ENCODE results near the gene SLFN5.

- TF ChIP-seq, protein P1, sequence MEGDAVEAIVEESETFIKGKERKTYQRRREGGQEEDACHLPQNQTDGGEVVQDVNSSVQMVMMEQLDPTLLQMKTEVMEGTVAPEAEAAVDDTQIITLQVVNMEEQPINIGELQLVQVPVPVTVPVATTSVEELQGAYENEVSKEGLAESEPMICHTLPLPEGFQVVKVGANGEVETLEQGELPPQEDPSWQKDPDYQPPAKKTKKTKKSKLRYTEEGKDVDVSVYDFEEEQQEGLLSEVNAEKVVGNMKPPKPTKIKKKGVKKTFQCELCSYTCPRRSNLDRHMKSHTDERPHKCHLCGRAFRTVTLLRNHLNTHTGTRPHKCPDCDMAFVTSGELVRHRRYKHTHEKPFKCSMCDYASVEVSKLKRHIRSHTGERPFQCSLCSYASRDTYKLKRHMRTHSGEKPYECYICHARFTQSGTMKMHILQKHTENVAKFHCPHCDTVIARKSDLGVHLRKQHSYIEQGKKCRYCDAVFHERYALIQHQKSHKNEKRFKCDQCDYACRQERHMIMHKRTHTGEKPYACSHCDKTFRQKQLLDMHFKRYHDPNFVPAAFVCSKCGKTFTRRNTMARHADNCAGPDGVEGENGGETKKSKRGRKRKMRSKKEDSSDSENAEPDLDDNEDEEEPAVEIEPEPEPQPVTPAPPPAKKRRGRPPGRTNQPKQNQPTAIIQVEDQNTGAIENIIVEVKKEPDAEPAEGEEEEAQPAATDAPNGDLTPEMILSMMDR (IDR thresholded peaks at IDR 0.05) = no peak
- TF ChIP-seq POLR2A (IDR thresholded peaks at IDR 0.05) = no peak
Measured at GRCh38 chr17:35241520-35241919, 1.4 kb upstream of the SLFN5 start.

Measured in thyroid gland (tissue), 4 donors.